ENCODE measurements around the gene TLE3.
"Not testable (repeated sequence)": the region's sequence is repeated elsewhere in the genome, so short reads cannot be mapped to it uniquely, and the experiment has no call there.

TLE3 gene

GRCh38 chr15:70097321-70098152 lies at the start of gene TLE3:
TSS of gene TLE3 (minus strand) at chr15:70097917. CDS start at chr15:70096798, 1,119 bp downstream.
- peak; percentile 36 for DNase-seq

GRCh38 chr15:70147178-70147760 lies 49.6 kb upstream of the TLE3 start:
- DNase-seq, result no peak

DNA sequence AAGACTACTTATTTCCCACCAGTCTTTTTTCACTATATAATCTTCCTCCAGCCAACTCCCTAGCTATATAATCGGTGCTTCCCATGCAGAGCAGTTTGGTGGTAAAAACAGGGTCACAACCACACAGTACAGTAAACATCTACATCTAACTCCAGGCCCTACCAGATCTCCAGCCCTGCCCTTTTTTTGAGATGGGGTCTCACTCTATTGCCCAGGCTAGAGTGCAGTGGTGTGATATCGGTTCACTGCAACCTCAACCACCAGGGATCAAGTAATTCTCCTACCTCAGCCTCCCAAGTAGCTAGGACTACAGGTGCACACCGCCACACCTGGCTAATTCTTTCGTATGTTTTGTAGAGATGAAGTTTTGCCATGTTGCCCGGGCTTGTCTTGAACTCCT lies 49.1 kb upstream of the TLE3 start:
- no peak for DNase-seq

DNA sequence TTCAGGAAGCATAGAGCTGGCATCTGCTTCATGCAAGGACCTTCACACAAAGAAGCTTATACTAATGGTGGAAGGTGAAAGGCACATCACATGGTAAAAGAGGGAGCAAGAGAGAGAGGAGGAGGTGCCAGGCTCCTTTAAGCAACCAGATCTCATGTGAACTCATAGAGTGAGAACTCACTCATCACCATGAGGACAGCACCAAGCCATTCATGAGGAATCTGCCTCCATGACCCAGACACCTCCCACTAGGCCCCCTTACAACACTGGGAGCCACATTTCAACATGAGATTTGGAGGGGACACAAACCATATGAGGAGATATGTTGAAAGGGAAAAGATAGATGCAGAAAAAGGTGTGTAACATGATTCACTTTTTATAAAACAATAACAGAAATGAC lies 48.4 kb upstream of the TLE3 start:
- no peak for DNase-seq

- DNase-seq, result no peak
Measured at GRCh38 chr15:70145261-70145660, 47.5 kb upstream of the TLE3 start.

DNA sequence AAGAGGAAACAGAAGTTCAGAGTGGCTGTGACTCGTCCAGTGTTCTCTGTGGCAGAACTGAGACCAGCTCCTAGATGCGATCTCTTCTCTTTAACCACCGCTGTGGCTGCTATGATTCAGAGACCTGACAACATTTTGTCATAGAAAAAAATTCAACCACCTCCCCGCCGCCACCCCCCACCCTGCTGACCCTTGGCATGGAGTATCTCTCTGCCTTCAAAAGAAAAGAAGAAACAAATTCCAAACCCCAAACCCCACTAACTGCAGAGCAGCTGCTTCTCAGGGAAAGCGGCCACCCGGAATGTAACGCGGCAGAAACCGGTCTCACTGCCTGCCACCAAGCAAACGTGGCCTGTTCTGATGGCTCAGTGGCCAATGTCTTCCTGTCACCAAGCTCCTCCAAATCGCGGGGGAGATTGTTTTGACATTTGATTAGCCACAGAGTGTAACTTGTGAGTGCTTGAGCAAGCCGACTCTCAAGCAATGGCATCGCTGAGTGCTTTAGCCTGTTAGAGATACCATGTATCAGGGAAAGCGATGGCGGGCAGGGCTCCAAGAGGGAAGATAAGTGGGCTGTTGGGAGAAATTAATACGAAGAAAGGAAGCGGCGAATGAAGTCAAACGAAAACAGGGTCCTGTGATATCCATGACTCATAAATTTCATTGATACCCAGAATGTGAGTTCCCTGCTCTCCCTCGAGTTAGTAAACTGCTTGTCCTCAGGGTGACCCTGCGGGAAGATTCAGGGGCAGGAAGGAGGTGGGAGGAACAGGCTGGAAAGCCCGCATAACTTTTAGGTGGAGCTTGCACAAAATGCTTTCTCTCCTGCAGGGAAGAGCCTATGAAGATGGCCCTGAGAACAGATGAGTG lies 44.8 kb upstream of the TLE3 start:
- no peak for DNase-seq

GRCh38 chr15:70142072-70142321 lies 44.3 kb upstream of the TLE3 start:
- no peak for DNase-seq

DNA sequence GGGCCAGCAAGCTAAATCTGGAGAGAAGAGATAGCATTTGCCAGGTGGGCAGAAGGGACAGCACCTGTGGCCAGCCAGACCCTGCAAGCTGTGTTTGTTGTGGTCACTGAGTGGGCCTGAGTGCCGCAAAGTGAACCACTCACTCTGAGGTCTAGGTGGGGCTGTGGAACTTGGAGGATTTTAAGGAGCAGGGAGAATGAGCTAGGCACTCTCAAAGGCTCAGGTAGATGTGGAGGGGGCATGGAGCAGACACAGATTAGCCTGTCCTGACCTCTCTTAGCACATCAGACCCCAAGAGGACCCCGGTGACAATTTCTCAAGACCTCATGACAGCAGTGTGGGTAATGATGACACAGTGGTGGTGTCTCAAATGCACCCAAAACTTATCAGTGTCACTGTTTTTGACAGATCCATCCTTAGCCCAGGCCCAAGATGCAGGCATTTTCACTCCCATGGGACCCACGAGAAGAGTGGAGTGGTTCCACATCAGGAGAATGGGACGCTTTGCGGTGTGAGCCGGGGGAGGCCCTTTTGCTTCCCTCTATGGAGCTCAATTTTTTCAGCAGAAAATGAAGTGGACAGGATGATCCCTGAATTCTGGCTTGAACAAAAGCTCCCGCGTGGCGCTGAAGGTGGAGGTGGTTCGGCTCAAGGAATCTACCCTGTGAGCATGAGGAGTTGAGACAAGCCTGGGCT lies 43.8 kb upstream of the TLE3 start:
- DNase-seq, result no peak

DNA sequence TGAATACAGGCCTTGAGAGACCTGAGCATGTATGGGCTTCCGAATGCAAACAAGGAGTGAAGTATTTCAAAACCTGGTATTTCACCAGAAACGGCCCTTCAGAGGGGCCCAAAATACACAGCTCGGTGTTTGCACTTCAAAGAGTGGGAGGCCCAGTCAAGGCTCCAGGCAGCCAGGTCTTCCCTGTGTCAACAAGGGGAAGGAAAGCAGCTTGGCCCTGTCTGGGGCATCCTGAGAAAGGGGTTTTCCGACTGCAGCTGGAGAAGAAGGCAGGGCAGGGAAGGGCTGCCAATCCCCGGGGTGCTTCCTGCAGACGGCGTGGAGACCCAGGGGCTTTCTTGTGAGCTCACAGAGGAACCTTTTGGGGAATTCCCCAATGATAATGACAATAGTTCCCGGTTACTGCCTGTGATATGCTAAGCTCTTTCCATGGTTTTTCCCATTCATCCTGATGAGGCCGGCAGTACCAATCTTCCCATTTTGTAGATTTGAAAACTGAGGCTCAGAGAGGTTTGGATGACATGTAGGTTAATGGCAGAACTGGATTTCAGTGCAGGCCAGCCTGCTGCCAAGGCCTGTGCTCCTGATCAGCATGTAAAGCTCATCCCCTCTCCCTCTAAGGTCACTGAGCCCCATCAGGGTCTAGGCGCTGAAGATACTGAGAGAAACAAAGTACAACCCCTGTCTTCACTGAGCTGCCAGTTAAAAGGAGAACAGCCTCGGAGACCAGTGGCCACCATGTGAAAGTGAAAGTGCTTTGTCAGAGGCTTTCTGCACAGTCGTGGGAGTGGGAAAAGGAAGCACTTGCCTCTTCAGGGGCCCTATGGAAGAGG lies 43.0 kb upstream of the TLE3 start:
- DNase-seq, result no peak

- DNase-seq, result no peak
Measured at GRCh38 chr15:70140025-70140542, 42.4 kb upstream of the TLE3 start.

DNA sequence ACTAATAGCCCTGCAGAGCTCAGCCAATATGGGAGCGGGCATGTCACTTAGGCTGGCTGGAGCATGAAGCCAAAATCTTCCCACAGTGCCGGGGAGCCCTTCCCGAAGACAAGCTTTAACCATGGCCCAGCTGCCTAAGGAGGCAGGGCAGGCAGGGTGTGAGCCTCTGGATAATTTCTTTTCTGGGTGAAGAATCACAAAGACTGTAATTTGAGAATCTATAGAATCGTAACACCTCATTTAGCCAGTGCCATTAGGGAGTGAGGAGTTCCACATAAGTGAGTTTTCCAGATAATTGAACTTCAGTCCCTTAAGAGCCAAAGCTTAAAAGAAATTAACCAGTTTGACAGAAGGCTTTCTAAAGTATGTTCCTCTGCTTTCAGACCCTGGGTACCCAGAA lies 40.2 kb upstream of the TLE3 start:
- no peak for DNase-seq

- DNase-seq, result not testable (repeated sequence)
Measured at GRCh38 chr15:70137021-70137420, 39.3 kb upstream of the TLE3 start.

GRCh38 chr15:70133781-70134421 lies 36.2 kb upstream of the TLE3 start:
- no peak for DNase-seq

DNA sequence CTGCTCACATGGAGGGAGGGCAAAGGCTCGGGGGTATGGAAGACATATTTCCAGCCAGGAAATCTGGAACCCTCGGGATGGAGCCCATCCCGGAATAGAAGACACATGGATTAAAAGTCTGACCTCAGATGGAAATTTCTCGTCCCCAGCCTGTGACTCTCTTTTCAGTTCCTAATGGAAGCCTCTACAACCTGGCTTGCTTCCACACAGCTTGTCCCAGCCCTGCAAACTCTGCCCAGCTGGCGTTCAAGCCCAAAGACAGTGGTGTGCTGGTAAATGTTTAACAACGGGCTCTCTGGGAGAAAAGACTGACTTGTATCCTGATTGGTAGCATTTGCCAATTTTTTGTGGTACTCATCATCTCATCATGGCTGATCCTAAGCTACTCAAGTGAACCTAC lies 35.6 kb upstream of the TLE3 start:
- DNase-seq, result no peak

DNA sequence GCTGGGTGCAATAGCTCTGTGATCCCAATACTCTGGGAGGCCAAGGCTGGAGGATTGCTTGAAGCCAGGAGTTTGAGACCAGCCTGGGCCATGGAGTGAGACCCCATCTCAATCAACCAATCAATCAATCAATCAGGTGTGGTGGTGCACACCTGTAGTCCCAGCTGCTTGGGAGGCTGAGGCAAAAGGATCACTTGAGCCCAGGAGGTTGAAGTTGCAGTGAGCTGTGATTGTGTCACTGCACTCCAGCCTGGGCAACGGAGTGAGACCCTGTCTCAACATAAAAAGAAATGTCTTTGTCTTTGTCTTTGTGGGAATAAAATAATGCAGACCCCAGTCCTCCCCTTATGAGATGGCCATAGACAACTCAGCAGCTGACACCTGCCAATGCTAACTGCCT lies 34.9 kb upstream of the TLE3 start:
- no peak for DNase-seq

DNA sequence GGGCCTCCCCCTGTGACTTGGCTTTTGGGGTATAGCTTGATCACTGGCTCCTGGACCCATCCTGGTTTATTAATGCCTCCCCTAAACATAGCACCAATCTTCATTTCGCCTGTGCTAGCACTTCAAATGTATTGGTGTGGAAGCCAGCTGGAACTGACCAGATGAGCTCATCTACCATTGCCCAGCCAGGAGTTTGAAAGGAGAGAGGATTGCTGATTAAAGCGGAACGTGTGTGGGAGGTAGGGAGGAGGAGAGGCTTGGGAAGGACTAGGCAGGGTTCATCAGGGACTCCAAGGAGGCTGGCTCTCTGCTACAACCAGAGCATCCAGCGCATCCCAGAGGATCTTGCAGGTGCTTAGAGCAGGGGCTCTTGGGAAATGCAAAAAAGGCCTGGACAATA lies 34.4 kb upstream of the TLE3 start:
- no peak for DNase-seq

- DNase-seq, result no peak
Measured at GRCh38 chr15:70128414-70129140, 30.9 kb upstream of the TLE3 start.

DNA sequence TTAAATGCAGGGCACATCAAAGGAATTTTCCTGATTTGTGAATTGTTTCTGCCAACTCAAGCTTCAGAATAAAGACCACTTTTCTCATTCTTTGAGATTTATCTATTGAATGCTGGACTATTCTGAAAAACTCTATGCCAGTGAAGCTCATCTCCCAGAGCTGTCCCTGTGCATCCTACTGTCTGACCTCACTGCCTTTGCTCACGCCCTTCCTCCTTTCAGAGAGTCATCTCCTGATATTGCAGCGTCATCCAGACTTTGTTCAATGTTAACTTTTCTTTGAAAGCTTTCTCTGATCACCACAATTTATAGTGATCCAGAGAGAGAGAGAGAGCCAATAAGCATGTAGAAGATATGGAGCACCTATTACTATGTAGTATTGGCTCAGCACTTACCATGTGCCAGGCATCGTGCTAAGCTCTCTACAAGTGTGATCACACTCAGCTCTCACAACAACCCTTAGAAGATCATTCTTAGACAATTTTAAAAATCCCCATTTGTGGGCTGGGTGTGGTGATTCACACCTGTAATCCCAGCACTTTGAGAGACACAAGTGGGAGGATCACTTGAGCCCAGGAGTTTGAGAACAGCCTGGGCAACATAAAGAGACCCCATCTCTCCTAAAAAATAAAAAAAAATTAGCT lies 30.2 kb upstream of the TLE3 start:
- DNase-seq, result no peak

GRCh38 chr15:70127288-70127746 lies 29.6 kb upstream of the TLE3 start:
- no peak for DNase-seq

GRCh38 chr15:70126362-70126761 lies 28.6 kb upstream of the TLE3 start:
- no peak for DNase-seq
